B cell (primary cell): Measurements from ENCODE around the gene PTPRE. TPM values are rescaled to one million over a fixed set of nuclear protein-coding genes. Genes with fewer than 3 reads are reported as not detected.

ENCODE experiments used
- ATAC-seq: fragments of 200-7000 bp; cut with Tn5 transposase; one replicate; pipeline ENCODE4 v1.10.0; 2021; ENCODE audit warnings: low read depth, mild to moderate bottlenecking, moderate number of reproducible peaks, moderate library complexity
- CTCF ChIA-PET: fragments of 350-600 bp; sonication (Branson Sonifier 250); formaldehyde crosslinking; loops from one replicate; lab custom pipeline; 2021; ENCODE audit warnings: antibody characterized with exemption, inconsistent platforms; lab: Charles Lee
- POLR2A ChIA-PET: fragments of 350-600 bp; sonication (Branson Sonifier 250); formaldehyde crosslinking; loops from one replicate; lab custom pipeline; 2021; ENCODE audit warnings: antibody characterized with exemption; lab: Charles Lee
- DNase-seq: peaks from one replicate; pipeline ENCODE4 v3.0.0; 2013
- H2AFZ ChIP-seq: 2 replicates; pipeline ENCODE4 v1.6.1; 2012; ENCODE audit warnings: mild to moderate bottlenecking, low read depth, low read length; ENCODE audit not compliant: insufficient read depth, poor library complexity, severe bottlenecking
- H3K27ac ChIP-seq, 2 donors: 1 replicate in 1 of 2; 2 replicates in 1 of 2; pipeline ENCODE4 v1.5.1; 2012 to 2013; ENCODE audit warnings: low read length in 2 of 2, mild to moderate bottlenecking in 2 of 2, moderate library complexity in 1 of 2
- H3K27me3 ChIP-seq, 4 experiments: fragments of 200-600 bp in 1 of 4; sonication (generic) in 1 of 4; replicated peaks in 1 of 4; 1 replicate in 2 of 4; 2 replicates in 2 of 4; pipeline versions ENCODE4 v1.6.1 to v1.7.0; 2013 to 2016; ENCODE audit warnings: low read length in 3 of 4, mild to moderate bottlenecking in 2 of 4, mixed read lengths in 1 of 4, moderate library complexity in 1 of 4; ENCODE audit not compliant: insufficient read depth in 4 of 4, control insufficient read depth in 3 of 4; ENCODE audit errors: control extremely low read depth in 1 of 4
- H3K36me3 ChIP-seq, 2 experiments: replicated peaks in 1 of 2; 1 replicate in 1 of 2; 2 replicates in 1 of 2; pipeline versions ENCODE4 v1.6.1 to v1.7.1; 2013; ENCODE audit warnings: low read length in 1 of 2; ENCODE audit not compliant: insufficient read depth in 2 of 2, control insufficient read depth in 1 of 2; ENCODE audit errors: control extremely low read depth in 1 of 2, extremely low read depth in 1 of 2
- H3K4me1 ChIP-seq, 2 donors: fragments of 200-600 bp in 1 of 2; sonication (generic) in 1 of 2; 1 replicate in 1 of 2; 2 replicates in 1 of 2; pipeline versions ENCODE4 v1.5.1 to v1.6.1; 2013 to 2017; ENCODE audit warnings: low read length in 2 of 2; ENCODE audit not compliant: control insufficient read depth in 2 of 2, insufficient read depth in 2 of 2
- H3K4me2 ChIP-seq: replicated peaks from 2 replicates; pipeline ENCODE3; 2012; ENCODE audit warnings: mild to moderate bottlenecking, low read depth, low read length; ENCODE audit not compliant: poor library complexity, severe bottlenecking
- H3K4me3 ChIP-seq, 5 experiments: fragments of 200-600 bp in 1 of 5; sonication (generic) in 1 of 5; 1 replicate in 3 of 5; 2 replicates in 2 of 5; pipeline versions ENCODE4 v1.5.1 to v1.7.0; 2011 to 2016; ENCODE audit warnings: low read length in 4 of 5, mild to moderate bottlenecking in 4 of 5, low read depth in 2 of 5, control low read depth in 1 of 5, moderate library complexity in 1 of 5; ENCODE audit not compliant: insufficient read depth in 1 of 5; ENCODE audit errors: control extremely low read depth in 1 of 5, extremely low read depth in 1 of 5
- H3K79me2 ChIP-seq: fragments of 200-600 bp; sonication (generic); one replicate; pipeline ENCODE4 v1.6.0; 2016; ENCODE audit warnings: low read length; ENCODE audit not compliant: control insufficient read depth, insufficient read depth
- H3K9ac ChIP-seq: fragments of 200-600 bp; sonication (generic); 2 replicates; pipeline ENCODE4 v1.6.1; 2017; ENCODE audit warnings: mild to moderate bottlenecking, low read length, moderate library complexity
- H3K9me3 ChIP-seq, 3 donors: one replicate each; pipeline versions ENCODE4 v1.6.1 to v1.7.1; 2013; ENCODE audit warnings: low read length in 2 of 3; ENCODE audit not compliant: control insufficient read depth in 2 of 3, insufficient read depth in 1 of 3; ENCODE audit errors: control extremely low read depth in 1 of 3
- H4K20me1 ChIP-seq: 2 replicates; pipeline ENCODE4 v1.6.0; 2012; ENCODE audit warnings: mild to moderate bottlenecking, low read length; ENCODE audit not compliant: insufficient read depth, control insufficient read depth, poor library complexity, severe bottlenecking
- H3K27ac Mint-ChIP-seq: one replicate; pipeline ENCODE4 v1.8.0; 2021; ENCODE audit warnings: mixed read lengths
- H3K27me3 Mint-ChIP-seq: one replicate; pipeline ENCODE4 v1.8.0; 2021; ENCODE audit warnings: mixed read lengths
- H3K4me1 Mint-ChIP-seq: one replicate; pipeline ENCODE4 v1.8.0; 2021; ENCODE audit warnings: mixed read lengths
- H3K4me3 Mint-ChIP-seq: one replicate; pipeline ENCODE4 v1.8.0; 2021; ENCODE audit warnings: mixed read lengths
- H3K9me3 Mint-ChIP-seq: one replicate; pipeline ENCODE4 v1.8.0; 2022; ENCODE audit warnings: mixed read lengths; ENCODE audit not compliant: insufficient read depth
- EZH2 ChIP-seq: IDR thresholded peaks from 2 replicates; pipeline ENCODE4 v1.6.1; 2012; ENCODE audit warnings: borderline replicate concordance, low read depth, mild to moderate bottlenecking, moderate library complexity, low read length; ENCODE audit not compliant: insufficient read depth, poor library complexity, severe bottlenecking
- WGBS: methylation state at CpG from one replicate; pipeline ENCODE4 v1.1.5; 2013; ENCODE audit warnings: missing lambda C conversion rate; ENCODE audit not compliant: insufficient coverage; 5-methylcytosine and 5-hydroxymethylcytosine counted together
- intact Hi-C: fragments of 100-400 bp; cut with micrococcal nuclease; formaldehyde crosslinking; loops from one replicate; pipeline ENCODE4 v1.10.0; 2022
- polyA plus RNA-seq: library from polyadenylated mRNA; depleted of rRNA; stranded (reverse); fragments of >200 nt; gene quantifications from 2 replicates; pipeline ENCODE4 v1.2.3, GENCODE V29; 2012
- total RNA-seq, 2 donors: library from RNA; stranded (reverse); fragments of 120-200 nt in 1 of 2; gene quantifications; 1 replicate in 1 of 2; 2 replicates in 1 of 2; pipeline versions ENCODE4 v1.2.3 to v1.2.4, GENCODE V29; 2013 to 2022
- TF ChIP-seq, protein P1 (sequence below): fragments of 200-600 bp; IDR thresholded peaks from one replicate; pipeline ENCODE4 v1.8.0; 2022; ENCODE audit warnings: antibody characterized with exemption, mild to moderate bottlenecking

PTPRE gene
- total and polyA plus RNA-seq, 2 donors (not counting 1 experiment from before 2014, with no cell fraction given) = 6.6 to 32.7 TPM

DNA sequence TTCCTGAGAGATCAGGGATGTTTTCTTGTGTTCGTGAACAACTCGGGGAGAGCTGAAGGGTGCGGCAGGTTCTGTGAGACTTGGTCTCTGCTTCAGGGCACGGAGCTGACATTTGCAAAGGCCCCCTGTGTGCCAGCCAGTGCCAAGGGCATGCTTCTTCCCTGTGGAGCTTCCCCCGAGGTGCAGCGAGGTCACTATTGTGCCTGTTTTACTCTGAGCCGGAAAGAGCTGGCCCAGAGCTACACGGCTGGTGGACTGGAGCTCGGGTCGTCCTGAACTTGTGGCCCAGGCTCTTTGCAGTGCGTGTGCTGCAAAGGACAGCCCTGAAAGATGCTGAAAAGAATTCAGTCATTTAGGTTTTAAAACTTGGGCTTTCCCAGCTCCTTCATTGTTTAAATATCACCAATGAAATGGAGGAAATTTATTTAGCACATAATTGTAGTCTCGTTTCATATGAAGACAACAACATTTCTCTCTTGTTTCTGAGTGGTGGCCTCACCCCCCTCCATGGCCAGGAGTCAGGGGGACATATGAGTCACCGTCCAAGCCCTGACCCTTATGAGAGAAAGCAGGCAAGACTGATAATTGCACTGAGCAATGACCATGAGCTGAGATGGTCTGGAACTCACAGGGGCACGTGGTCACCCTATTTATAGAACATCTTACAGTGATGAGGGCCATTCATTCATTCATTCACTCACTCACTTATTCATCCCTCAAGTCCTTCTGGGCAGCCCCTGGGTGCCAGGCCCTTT is 102.6 kb downstream of the PTPRE start:
- Histone ChIP-seq H3K79me2 (no peaks in the 10 kb centered on the region), H3K9ac (no peak overlapping the region), H3K27me3 (peaks cover 0 to 11% (median 0%) of the 10 kb centered on the region in 4 experiments), H2AFZ (no peak overlapping the region), H3K36me3 (no peaks in the 10 kb centered on the region), H3K4me3 (no peak overlapping the region), H3K4me2 (no peak overlapping the region), H3K27ac (no peak overlapping the region), H3K4me1 (peaks cover 4 to 10% of the 10 kb centered on the region in 2 donors), H4K20me1 (no peaks in the 10 kb centered on the region), H3K9me3 (peaks cover 0 to 13% (median 0%) of the 10 kb centered on the region in 3 donors)
- ChIA-PET POLR2A (no interaction called here), CTCF (interaction anchor here (0.6 to 5.1 kb wide), 6 partner anchors 20 to 294 kb away, joined by 4 to 55 read pairs (median 16); partner anchors contain the start of gene PTPRE)
- Mint-ChIP-seq H3K4me1 (peaks cover 10% of the 10 kb centered on the region), H3K27ac (no peak overlapping the region), H3K9me3 (no peaks in the 10 kb centered on the region), H3K4me3 (no peak overlapping the region), H3K27me3 (peaks cover 35% of the 10 kb centered on the region)
- intact Hi-C loops = no loop called here
- WGBS = 87% methylated on average over 12 of the region's 14 CpGs
- no peak for TF ChIP-seq EZH2
- TF ChIP-seq, protein P1, sequence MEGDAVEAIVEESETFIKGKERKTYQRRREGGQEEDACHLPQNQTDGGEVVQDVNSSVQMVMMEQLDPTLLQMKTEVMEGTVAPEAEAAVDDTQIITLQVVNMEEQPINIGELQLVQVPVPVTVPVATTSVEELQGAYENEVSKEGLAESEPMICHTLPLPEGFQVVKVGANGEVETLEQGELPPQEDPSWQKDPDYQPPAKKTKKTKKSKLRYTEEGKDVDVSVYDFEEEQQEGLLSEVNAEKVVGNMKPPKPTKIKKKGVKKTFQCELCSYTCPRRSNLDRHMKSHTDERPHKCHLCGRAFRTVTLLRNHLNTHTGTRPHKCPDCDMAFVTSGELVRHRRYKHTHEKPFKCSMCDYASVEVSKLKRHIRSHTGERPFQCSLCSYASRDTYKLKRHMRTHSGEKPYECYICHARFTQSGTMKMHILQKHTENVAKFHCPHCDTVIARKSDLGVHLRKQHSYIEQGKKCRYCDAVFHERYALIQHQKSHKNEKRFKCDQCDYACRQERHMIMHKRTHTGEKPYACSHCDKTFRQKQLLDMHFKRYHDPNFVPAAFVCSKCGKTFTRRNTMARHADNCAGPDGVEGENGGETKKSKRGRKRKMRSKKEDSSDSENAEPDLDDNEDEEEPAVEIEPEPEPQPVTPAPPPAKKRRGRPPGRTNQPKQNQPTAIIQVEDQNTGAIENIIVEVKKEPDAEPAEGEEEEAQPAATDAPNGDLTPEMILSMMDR = no peak
- no peak for ATAC-seq
- no peak for DNase-seq
